GM23338 (cell line): ENCODE results near the gene EP400. TPM values are rescaled to one million over a fixed set of nuclear protein-coding genes. Genes with fewer than 3 reads are reported as not detected.

Experiments used
- ATAC-seq: fragments of 200-7000 bp; cut with Tn5 transposase; 3 replicates; pipeline ENCODE4 v1.9.1; 2020
- DNase-seq: peaks from one replicate; pipeline ENCODE4 v3.0.0-alpha.2; 2015; ENCODE audit warnings: low spot score
- H2AFZ ChIP-seq: fragments of 200-600 bp; sonication (generic); 2 replicates; pipeline ENCODE4 v1.8.0; 2016; ENCODE audit warnings: antibody characterized with exemption, mild to moderate bottlenecking, moderate library complexity
- H3F3A ChIP-seq: fragments of 200-600 bp; sonication (generic); replicated peaks from 2 replicates; pipeline ENCODE4 v1.8.0; 2017; ENCODE audit warnings: antibody characterized with exemption, mixed run types, low read depth
- H3K27ac ChIP-seq: fragments of 200-600 bp; sonication (generic); 2 replicates; pipeline ENCODE4 v1.6.1; 2016; ENCODE audit warnings: low read depth
- H3K27me3 ChIP-seq: fragments of 200-600 bp; sonication (generic); 2 replicates; pipeline ENCODE4 v1.8.0; 2016; ENCODE audit warnings: mild to moderate bottlenecking, mixed run types, moderate library complexity; ENCODE audit not compliant: insufficient read depth
- H3K36me3 ChIP-seq: fragments of 200-600 bp; sonication (generic); 2 replicates; pipeline ENCODE4 v1.8.0; 2016; ENCODE audit warnings: mild to moderate bottlenecking; ENCODE audit not compliant: insufficient read depth
- H3K4me1 ChIP-seq: fragments of 200-600 bp; sonication (generic); 2 replicates; pipeline ENCODE4 v1.8.0; 2016; ENCODE audit warnings: mild to moderate bottlenecking, moderate library complexity; ENCODE audit not compliant: insufficient read depth
- H3K4me2 ChIP-seq: fragments of 200-600 bp; sonication (generic); 2 replicates; pipeline ENCODE4 v1.7.1; 2017; ENCODE audit warnings: mixed run types
- H3K4me3 ChIP-seq: fragments of 200-600 bp; sonication (generic); 2 replicates; pipeline ENCODE4 v1.6.1; 2016; ENCODE audit warnings: mixed run types
- H3K79me2 ChIP-seq: fragments of 200-600 bp; sonication (generic); replicated peaks from 2 replicates; pipeline ENCODE4 v1.8.0; 2017; ENCODE audit warnings: mild to moderate bottlenecking; ENCODE audit not compliant: insufficient read depth
- H3K9me2 ChIP-seq: fragments of 200-600 bp; sonication (generic); 2 replicates; pipeline ENCODE4 v1.8.0; 2017; ENCODE audit not compliant: insufficient read depth
- H4K20me1 ChIP-seq: fragments of 200-600 bp; sonication (generic); replicated peaks from 2 replicates; pipeline ENCODE4 v1.8.0; 2017; ENCODE audit warnings: mild to moderate bottlenecking; ENCODE audit not compliant: insufficient read depth
- H3K27ac Mint-ChIP-seq: 2 replicates; pipeline ENCODE4 v1.8.0; 2020; ENCODE audit warnings: inconsistent platforms, mild to moderate bottlenecking, moderate library complexity, mixed read lengths
- H3K27me3 Mint-ChIP-seq: 3 replicates; pipeline ENCODE4 v1.8.0; 2022; ENCODE audit warnings: low read depth, mild to moderate bottlenecking, moderate library complexity, mixed read lengths, inconsistent platforms; ENCODE audit not compliant: insufficient read depth, poor library complexity
- H3K36me3 Mint-ChIP-seq: 3 replicates; pipeline ENCODE4 v1.8.0; 2021; ENCODE audit warnings: low read depth, mild to moderate bottlenecking, inconsistent platforms, moderate library complexity, mixed read lengths
- H3K4me1 Mint-ChIP-seq: 3 replicates; pipeline ENCODE4 v1.8.0; 2020; ENCODE audit warnings: mild to moderate bottlenecking, inconsistent platforms, mixed read lengths
- H3K4me3 Mint-ChIP-seq: 3 replicates; pipeline ENCODE4 v1.8.0; 2021; ENCODE audit warnings: moderate library complexity, mild to moderate bottlenecking, inconsistent platforms, mixed read lengths
- H3K9me3 Mint-ChIP-seq: 3 replicates; pipeline ENCODE4 v1.8.0; 2020; ENCODE audit warnings: moderate library complexity, mild to moderate bottlenecking, inconsistent platforms, mixed read lengths
- CTCF ChIP-seq, 2 experiments: fragments of 200-600 bp in 1 of 2; sonication (generic) in 1 of 2; conservative IDR thresholded peaks; 2 replicates each; pipeline versions ENCODE4 v1.5.1 to v1.6.1; 2016 to 2017; ENCODE audit warnings: antibody characterized with exemption in 2 of 2, low read depth in 2 of 2, mild to moderate bottlenecking in 2 of 2, moderate library complexity in 1 of 2
- ETS1 ChIP-seq: IDR thresholded peaks from 2 replicates; pipeline ENCODE4 v1.6.1; 2016; ENCODE audit warnings: antibody characterized with exemption
- EZH2 ChIP-seq: fragments of 200-600 bp; sonication (generic); IDR thresholded peaks from one replicate; pipeline ENCODE4 v1.8.0; 2017; ENCODE audit warnings: antibody characterized with exemption, mild to moderate bottlenecking, low read depth; ENCODE audit not compliant: unreplicated experiment
- EZH2phosphoT487 ChIP-seq: fragments of 200-600 bp; sonication (generic); IDR thresholded peaks from one replicate; pipeline ENCODE4 v1.8.1; 2018; ENCODE audit warnings: antibody characterized with exemption; ENCODE audit not compliant: unreplicated experiment
- NANOG ChIP-seq: IDR thresholded peaks from 2 replicates; pipeline ENCODE4 v1.6.1; 2016; ENCODE audit warnings: antibody characterized with exemption, borderline replicate concordance
- REST ChIP-seq: IDR thresholded peaks from one replicate; pipeline ENCODE4 v1.6.1; 2018; ENCODE audit warnings: antibody characterized with exemption; ENCODE audit not compliant: unreplicated experiment
- STAT1 ChIP-seq: IDR thresholded peaks from one replicate; pipeline ENCODE4 v1.6.1; 2016; ENCODE audit warnings: antibody characterized with exemption; ENCODE audit not compliant: unreplicated experiment
- ZNF331 ChIP-seq: fragments of 250-450 bp; sonication (Bioruptor Pico); IDR thresholded peaks from 2 replicates; pipeline ENCODE4 v1.5.0; 2020; ENCODE audit warnings: low read depth, mild to moderate bottlenecking, moderate library complexity
- polyA plus RNA-seq: library from polyadenylated mRNA; unstranded; fragments of >200 nt; fragmentation: Nextera tagmentation; extraction: Ambion mirVana; gene quantifications from 2 replicates; pipeline ENCODE4 v1.2.1, GENCODE V29; 2016
- total RNA-seq: library from RNA; depleted of rRNA; stranded (reverse); fragments of >200 nt; shearing (Covaris generic); gene quantifications from 2 replicates; pipeline ENCODE4 v1.2.3, GENCODE V29; 2014

The EP400 gene
- total and polyA plus RNA-seq, 2 experiments from 2014 or later, result 26.3 to 57.2 TPM

GRCh38 chr12:131928711-131929580, 20.8 kb upstream of the EP400 start, which contains the start of gene PUS1 (continued):
- TF ChIP-seq ETS1 (peak; percentile 72), EZH2phosphoT487 (no peak), REST (peak; percentile 30), CTCF (conservative IDR thresholded peaks at IDR 0.05; ENCODE audit: low read depth in 2 of 2) (no peak), ZNF331 (CRISPR knock-in tag) (no peak)

- Histone ChIP-seq H3K27me3 (no peaks in the 10 kb centered on the region), H3K27ac (peak overlapping the region; percentile 79; the same call in 1 of the 2 replicates), H3F3A (0 out of 2 replicates have a peak, but pooled peaks cover 13% of the 10 kb centered on the region), H3K79me2 (peaks cover 25% of the 10 kb centered on the region), H3K36me3 (peaks cover 35% of the 10 kb centered on the region), H2AFZ (no peak overlapping the region), H3K4me2 (peak overlapping the region; percentile 93), H3K9me2 (no peaks in the 10 kb centered on the region), H4K20me1 (peaks cover 4% of the 10 kb centered on the region; the same call in 1 of the 2 replicates), H3K4me3 (peak overlapping the region; percentile 95), H3K4me1 (peaks cover 9% of the 10 kb centered on the region)
- Mint-ChIP-seq H3K27me3 (peaks cover 18% of the 10 kb centered on the region), H3K4me1 (peaks cover 16% of the 10 kb centered on the region), H3K36me3 (peaks cover 52% of the 10 kb centered on the region), H3K4me3 (peak overlapping the region; percentile 97), H3K9me3 (peaks cover 16% of the 10 kb centered on the region), H3K27ac (peak overlapping the region; percentile 98)
- DNase-seq, result no peak
- peak; percentile 32 for ATAC-seq
- TF ChIP-seq ETS1 (no peak), EZH2 (no peak), STAT1 (no peak), ZNF331 (CRISPR knock-in tag) (no peak), EZH2phosphoT487 (no peak), REST (no peak), NANOG (no peak), CTCF (conservative IDR thresholded peaks at IDR 0.05; ENCODE audit: low read depth in 2 of 2) (no peak)
Measured at GRCh38 chr12:131929581-131930456, 19.9 kb upstream of the EP400 start.
